Measurements from ENCODE around the gene CACNA2D2. TPM values are rescaled to one million over a fixed set of nuclear protein-coding genes. Genes with fewer than 3 reads are reported as not detected.

CACNA2D2 gene
- total and polyA plus RNA-seq, 2 of the 4 experiments (the other 2 are of a cell fraction): 0.15 TPM; not detected in 1

GRCh38 chr3:50518436-50518835 lies 15.0 kb upstream of the CACNA2D2 start:
- no peak overlapping the region for H4K91ac ChIP-seq (ENCODE audit: insufficient read depth, low read depth, low read length)

More at GRCh38 chr3:50518436-50518835, 15.0 kb upstream of the CACNA2D2 start:
- H3K27me3 ChIP-seq (ENCODE audit: control insufficient read depth, insufficient read depth, low read length): peaks cover 60% of the 10 kb centered on the region
- no peak overlapping the region for H2BK5ac ChIP-seq (ENCODE audit: low read depth, low read length, poor library complexity, severe bottlenecking)
- CTCF ChIA-PET: no interaction called here
- H4K8ac ChIP-seq (ENCODE audit: low read depth in 2 of 2, low read length in 2 of 2): no peak overlapping the region
- dilution Hi-C loops (cut with HindIII; ENCODE audit: low sequenced_read_pairs, unreplicated experiment): no loop called here
- 80% methylated on average over 6 of the region's 7 CpGs; no CpG with 5 or more reads in 1 of the 2 experiments for WGBS, 2 experiments (ENCODE audit: extremely low coverage in 2 of 2, insufficient read length in 1 of 2)
- H3K14ac ChIP-seq (replicated peaks; ENCODE audit: low read depth, low read length): no peak overlapping the region
- no peak overlapping the region for H2BK20ac ChIP-seq (ENCODE audit: low read depth, low read length)
- H4K5ac ChIP-seq (ENCODE audit: low read depth, low read length): no peak overlapping the region
- no peak overlapping the region for H2BK15ac ChIP-seq (ENCODE audit: low read depth, low read length)
- H2AK5ac ChIP-seq (ENCODE audit: low read depth, low read length): no peak overlapping the region
- H3K27ac ChIP-seq (ENCODE audit: insufficient read depth, low read length): no peak overlapping the region
- in situ Hi-C loops (cut with MboI; ENCODE audit: low sequenced_read_pairs): no loop called here
- H3K79me1 ChIP-seq (ENCODE audit: low read depth in 1 of 2, low read length in 2 of 2): no peaks in the 10 kb centered on the region
- no TSS peak for BruUV-seq (replicated peaks)
- H3K18ac ChIP-seq (ENCODE audit: low read depth, low read length): no peak overlapping the region
- DNase-seq (no peak), ATAC-seq (ENCODE audit: low read depth) (no peak)
- H3K9me1 ChIP-seq (ENCODE audit: insufficient read depth, low read length): no peaks in the 10 kb centered on the region
- H2BK120ac ChIP-seq (ENCODE audit: low read depth, low read length): no peak overlapping the region
- H3K4me1 ChIP-seq (ENCODE audit: control insufficient read depth, insufficient read depth, low read length): no peaks in the 10 kb centered on the region
- H3K56ac ChIP-seq (ENCODE audit: extremely low read depth, insufficient read depth, low read length): no peak overlapping the region
- H2AFZ ChIP-seq (replicated peaks; ENCODE audit: low read length, poor library complexity): no peak overlapping the region
- no peak overlapping the region for H3K4me2 ChIP-seq (ENCODE audit: low read depth, low read length)
- no peak overlapping the region for H2AK9ac ChIP-seq (replicated peaks; ENCODE audit: low read depth, low read length, poor library complexity)
- no peak overlapping the region for H3K9ac ChIP-seq (ENCODE audit: low read depth, low read length)
- no peak overlapping the region for H3K23ac ChIP-seq (ENCODE audit: low read depth, low read length)
- no peak overlapping the region for H3K4me3 ChIP-seq (ENCODE audit: insufficient read depth, low read depth, low read length)
- no peaks in the 10 kb centered on the region for H3K36me3 ChIP-seq (ENCODE audit: control insufficient read depth, insufficient read depth, low read length)
- no peak for TF ChIP-seq SMC3 (IDR thresholded peaks at IDR 0.05; ENCODE audit: low read depth, low read length)
- TF ChIP-seq FOS (IDR thresholded peaks at IDR 0.05; ENCODE audit: low read depth, low read length): no peak
- no peak for TF ChIP-seq RCOR1 (IDR thresholded peaks at IDR 0.05; ENCODE audit: insufficient replicate concordance, low read length)
- no peak for TF ChIP-seq USF2 (IDR thresholded peaks at IDR 0.05; ENCODE audit: low read depth, low read length)
- TF ChIP-seq MAZ (IDR thresholded peaks at IDR 0.05; ENCODE audit: borderline replicate concordance, low read depth, low read length): no peak
- TF ChIP-seq NFE2L2 (IDR thresholded peaks at IDR 0.05; ENCODE audit: low read depth, low read length): no peak
- TF ChIP-seq CHD1 (IDR thresholded peaks at IDR 0.05; ENCODE audit: low read depth, low read length): no peak
- TF ChIP-seq RFX5 (IDR thresholded peaks at IDR 0.05; ENCODE audit: low read depth, low read length): no peak
- no peak for TF ChIP-seq BHLHE40 (IDR thresholded peaks at IDR 0.05; ENCODE audit: low read depth, low read length)
- no peak for TF ChIP-seq RAD21 (IDR thresholded peaks at IDR 0.05; ENCODE audit: low read length)
- no peak for TF ChIP-seq MAFK (IDR thresholded peaks at IDR 0.05; ENCODE audit: low read depth, low read length)
- TF ChIP-seq, protein P1, sequence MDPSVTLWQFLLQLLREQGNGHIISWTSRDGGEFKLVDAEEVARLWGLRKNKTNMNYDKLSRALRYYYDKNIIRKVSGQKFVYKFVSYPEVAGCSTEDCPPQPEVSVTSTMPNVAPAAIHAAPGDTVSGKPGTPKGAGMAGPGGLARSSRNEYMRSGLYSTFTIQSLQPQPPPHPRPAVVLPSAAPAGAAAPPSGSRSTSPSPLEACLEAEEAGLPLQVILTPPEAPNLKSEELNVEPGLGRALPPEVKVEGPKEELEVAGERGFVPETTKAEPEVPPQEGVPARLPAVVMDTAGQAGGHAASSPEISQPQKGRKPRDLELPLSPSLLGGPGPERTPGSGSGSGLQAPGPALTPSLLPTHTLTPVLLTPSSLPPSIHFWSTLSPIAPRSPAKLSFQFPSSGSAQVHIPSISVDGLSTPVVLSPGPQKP (IDR thresholded peaks at IDR 0.05; ENCODE audit: borderline replicate concordance, low read depth, low read length): no peak
- no peak for TF ChIP-seq POLR2A (IDR thresholded peaks at IDR 0.05; ENCODE audit: low read depth, low read length)
- TF ChIP-seq MXI1 (IDR thresholded peaks at IDR 0.05; ENCODE audit: borderline replicate concordance, low read depth, low read length): no peak
- no peak for TF ChIP-seq CEBPB (IDR thresholded peaks at IDR 0.05; ENCODE audit: low read depth, low read length)
- TF ChIP-seq, protein P2, sequence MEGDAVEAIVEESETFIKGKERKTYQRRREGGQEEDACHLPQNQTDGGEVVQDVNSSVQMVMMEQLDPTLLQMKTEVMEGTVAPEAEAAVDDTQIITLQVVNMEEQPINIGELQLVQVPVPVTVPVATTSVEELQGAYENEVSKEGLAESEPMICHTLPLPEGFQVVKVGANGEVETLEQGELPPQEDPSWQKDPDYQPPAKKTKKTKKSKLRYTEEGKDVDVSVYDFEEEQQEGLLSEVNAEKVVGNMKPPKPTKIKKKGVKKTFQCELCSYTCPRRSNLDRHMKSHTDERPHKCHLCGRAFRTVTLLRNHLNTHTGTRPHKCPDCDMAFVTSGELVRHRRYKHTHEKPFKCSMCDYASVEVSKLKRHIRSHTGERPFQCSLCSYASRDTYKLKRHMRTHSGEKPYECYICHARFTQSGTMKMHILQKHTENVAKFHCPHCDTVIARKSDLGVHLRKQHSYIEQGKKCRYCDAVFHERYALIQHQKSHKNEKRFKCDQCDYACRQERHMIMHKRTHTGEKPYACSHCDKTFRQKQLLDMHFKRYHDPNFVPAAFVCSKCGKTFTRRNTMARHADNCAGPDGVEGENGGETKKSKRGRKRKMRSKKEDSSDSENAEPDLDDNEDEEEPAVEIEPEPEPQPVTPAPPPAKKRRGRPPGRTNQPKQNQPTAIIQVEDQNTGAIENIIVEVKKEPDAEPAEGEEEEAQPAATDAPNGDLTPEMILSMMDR (conservative IDR thresholded peaks at IDR 0.05; ENCODE audit: low read depth, low read length): no peak
- intact Hi-C loops (cut with micrococcal nuclease): no loop called here
- no peak overlapping the region for H3K4ac ChIP-seq (ENCODE audit: low read depth, low read length)
- POLR2A ChIA-PET (ENCODE audit: unreplicated experiment): no interaction called here
- no peaks in the 10 kb centered on the region for H3K9me3 ChIP-seq (ENCODE audit: control insufficient read depth, insufficient read depth, low read length)
- H4K20me1 ChIP-seq (ENCODE audit: insufficient read depth, low read length): no peaks in the 10 kb centered on the region
